ENCODE results near the gene SEC24B.

The SEC24B gene

DNA sequence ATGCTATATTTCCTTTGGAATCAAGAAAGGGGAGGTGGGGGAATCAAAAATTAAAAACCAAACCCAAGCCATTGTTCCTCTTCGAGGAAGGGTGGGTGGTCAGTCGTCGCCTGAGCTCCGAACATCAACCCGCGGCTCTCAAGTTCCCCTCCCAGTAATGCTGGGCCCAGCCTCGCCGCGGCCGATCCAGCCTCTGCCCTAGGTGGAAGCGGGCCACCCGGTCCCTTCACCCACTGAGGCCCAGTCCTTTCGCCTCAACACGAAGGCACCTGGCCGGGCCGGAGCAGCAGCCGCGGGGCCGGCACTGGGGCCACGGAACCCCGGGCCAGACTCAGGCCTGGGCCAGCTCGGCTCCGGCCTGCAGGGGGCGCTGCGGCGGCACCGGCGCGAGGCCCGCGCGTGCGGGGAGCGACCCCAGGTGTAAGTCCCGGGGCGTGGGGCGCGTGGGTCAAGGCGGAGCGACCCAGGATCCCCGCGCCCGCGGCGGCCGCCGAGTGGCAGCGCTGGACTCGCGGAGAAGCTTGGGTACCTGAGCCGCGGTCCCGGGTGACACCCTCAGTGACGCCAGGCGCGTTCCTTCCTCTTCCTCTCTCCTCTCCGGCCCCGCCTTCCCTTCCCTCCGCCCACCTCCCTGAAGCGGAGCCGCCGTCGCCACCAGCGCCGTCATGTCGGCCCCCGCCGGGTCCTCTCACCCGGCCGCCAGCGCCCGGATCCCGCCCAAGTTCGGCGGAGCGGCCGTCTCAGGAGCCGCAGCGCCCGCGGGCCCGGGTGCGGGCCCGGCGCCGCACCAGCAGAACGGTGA, at the start of gene SEC24B:
Gene SEC24B, plus strand, starts transcription at position 611 of the 802 bp plus-strand sequence. Its CDS starts 55 bp downstream, at position 666.
- H3K36me3 ChIP-seq (ENCODE audit: insufficient read depth, low read length): no peaks in the 10 kb centered on the region
- H3K4me1 ChIP-seq (ENCODE audit: insufficient read depth, low read length): peaks cover 12% of the 10 kb centered on the region
- H3K9ac ChIP-seq (ENCODE audit: low read depth, low read length): peak within 1 kb of the TSS; percentile 99
- H3K9me3 ChIP-seq (ENCODE audit: control insufficient read depth, insufficient read depth, low read length): no peaks in the 10 kb centered on the region

DNA sequence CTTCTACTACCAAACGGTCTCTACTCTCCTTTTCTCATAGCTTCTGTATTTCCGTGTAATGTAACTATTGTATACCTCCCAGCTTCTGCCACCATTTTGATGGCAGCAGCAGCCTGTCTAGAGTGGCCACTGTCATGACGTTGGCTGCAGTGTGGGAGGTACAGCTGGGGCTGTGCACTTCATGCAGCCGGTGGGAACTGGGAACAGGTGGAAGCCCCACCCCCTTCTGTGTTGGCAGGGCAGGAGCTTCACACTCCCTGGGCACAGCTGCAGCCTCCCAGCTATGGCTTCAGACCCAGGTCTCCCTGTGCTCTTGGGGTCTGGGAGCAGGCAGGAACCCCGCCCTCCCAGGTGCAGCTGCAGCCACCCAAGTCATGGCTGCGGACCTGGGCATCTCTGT, 49.8 kb upstream of the SEC24B start:
- Histone ChIP-seq H3K36me3 (ENCODE audit: insufficient read depth, low read length) (no peaks in the 10 kb centered on the region), H3K9ac (ENCODE audit: low read depth, low read length) (no peak overlapping the region), H3K4me1 (ENCODE audit: insufficient read depth, low read length) (peaks cover 20% of the 10 kb centered on the region), H3K9me3 (ENCODE audit: control insufficient read depth, insufficient read depth, low read length) (no peaks in the 10 kb centered on the region)

DNA sequence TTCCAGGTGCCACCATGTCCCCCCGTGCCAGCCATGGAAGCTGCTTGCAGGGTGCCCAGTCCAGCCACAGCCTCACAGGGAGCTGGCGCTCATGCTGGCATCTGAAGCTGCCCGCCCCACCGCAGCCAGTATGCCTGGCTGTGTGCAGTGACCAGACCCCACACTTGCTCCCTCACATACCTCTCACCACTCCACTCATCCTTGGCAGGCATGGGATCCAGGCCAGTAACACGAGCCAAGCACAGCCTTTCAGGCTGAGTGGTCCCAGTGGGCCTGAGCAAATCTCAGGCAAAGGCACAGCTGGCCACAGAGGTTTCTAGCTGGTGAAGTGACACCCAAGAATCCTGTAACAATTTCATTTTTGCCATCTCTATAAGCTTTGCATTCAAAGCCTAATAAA, 48.4 kb upstream of the SEC24B start:
- Histone ChIP-seq H3K9me3 (ENCODE audit: control insufficient read depth, insufficient read depth, low read length) (no peaks in the 10 kb centered on the region), H3K4me1 (ENCODE audit: insufficient read depth, low read length) (peaks cover 24% of the 10 kb centered on the region)

DNA sequence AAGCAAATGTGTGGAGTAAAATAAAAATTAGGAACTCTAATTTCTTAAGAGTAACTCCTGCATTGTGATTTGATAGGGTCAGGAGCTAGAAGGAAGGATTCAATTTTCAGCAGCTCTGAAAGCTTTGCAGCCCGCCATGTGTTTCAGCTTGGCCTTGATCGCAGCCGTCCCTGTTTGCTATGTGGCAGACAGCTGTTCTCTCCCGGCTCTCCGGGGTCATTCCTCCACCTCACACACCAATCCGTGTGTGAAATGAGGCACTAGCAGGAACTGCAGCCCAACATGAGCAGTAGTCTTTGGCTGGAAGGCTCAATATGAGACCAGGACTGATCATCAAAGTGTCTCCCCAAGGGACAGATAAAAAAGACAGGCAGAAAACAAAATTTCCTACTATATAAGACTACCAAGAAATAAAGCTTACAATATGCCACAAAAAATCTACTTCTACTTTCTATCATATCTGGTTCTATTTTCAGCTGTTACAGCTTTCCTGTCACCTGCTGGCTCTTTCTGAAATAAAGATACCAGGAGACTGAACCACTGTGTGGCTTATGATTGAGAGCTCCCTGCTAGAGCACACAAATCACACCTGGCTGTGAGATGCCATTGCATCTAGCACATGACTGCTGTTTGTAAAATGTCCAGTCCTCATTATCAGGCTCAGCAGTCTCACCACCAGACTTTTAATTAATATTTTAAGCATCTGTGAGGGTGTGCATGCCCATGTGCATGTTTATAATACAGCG, 44.1 kb upstream of the SEC24B start:
- Histone ChIP-seq H3K4me1 (ENCODE audit: insufficient read depth, low read length) (peaks cover 24% of the 10 kb centered on the region), H3K36me3 (ENCODE audit: insufficient read depth, low read length) (no peaks in the 10 kb centered on the region), H3K9ac (ENCODE audit: low read depth, low read length) (no peak overlapping the region), H3K9me3 (ENCODE audit: control insufficient read depth, insufficient read depth, low read length) (no peaks in the 10 kb centered on the region)

More for the DNA sequence above, 48.4 kb upstream of the SEC24B start:
- no peak overlapping the region for H3K9ac ChIP-seq (ENCODE audit: low read depth, low read length)
- no peaks in the 10 kb centered on the region for H3K36me3 ChIP-seq (ENCODE audit: insufficient read depth, low read length)

DNA sequence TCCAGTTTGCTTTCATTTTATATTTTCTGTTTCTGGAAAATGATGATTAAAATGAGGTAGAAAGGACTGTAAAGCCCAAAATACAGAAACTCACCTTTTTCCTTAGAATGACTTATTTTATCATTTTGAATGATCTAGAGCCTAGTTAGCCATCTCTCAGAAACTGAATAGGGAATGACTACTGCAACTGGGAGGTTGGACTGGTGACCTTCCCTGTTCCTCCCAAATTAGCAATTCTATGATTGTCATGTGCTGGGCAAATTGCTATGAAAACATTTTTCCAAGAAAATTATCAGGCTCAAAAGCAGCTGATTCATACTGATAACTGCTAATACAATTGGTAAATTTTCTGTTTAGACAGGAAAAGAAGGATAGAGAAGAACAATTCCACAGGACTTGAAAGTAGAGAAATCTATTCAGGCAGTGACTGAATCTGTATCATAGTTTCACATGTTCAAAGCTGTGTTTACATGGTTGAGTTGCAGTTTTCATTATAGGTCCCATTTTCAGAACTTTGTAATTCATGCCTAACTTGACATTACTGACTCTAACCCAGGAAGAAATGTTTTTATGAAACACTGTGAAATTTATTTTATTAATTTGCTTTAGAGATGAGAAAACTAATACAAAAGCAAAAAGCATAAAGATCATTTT, 43.4 kb upstream of the SEC24B start:
- no peaks in the 10 kb centered on the region for H3K36me3 ChIP-seq (ENCODE audit: insufficient read depth, low read length)
- H3K4me1 ChIP-seq (ENCODE audit: insufficient read depth, low read length): peaks cover 24% of the 10 kb centered on the region
- H3K9ac ChIP-seq (ENCODE audit: low read depth, low read length): no peak overlapping the region
- no peaks in the 10 kb centered on the region for H3K9me3 ChIP-seq (ENCODE audit: control insufficient read depth, insufficient read depth, low read length)

DNA sequence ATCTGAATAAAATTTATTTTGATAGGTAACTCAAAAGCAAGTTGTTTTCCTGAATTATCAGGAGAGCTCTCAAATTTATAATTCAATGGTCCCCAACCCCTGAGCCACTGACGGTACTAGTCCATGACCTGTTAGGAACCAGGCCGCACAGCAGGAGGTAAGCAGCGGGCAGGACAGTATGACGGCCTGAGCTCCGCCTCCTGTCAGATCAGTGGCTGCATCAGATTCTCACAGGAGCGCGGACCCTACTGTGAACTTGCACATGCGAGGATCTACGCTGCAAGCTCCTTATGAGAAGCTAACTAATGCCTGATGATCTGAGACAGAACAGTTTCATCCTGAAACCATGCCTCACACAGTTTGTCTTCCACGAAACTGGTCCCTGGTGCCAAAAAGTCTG, 37.9 kb upstream of the SEC24B start:
- Histone ChIP-seq H3K9ac (ENCODE audit: low read depth, low read length) (no peak overlapping the region), H3K36me3 (ENCODE audit: insufficient read depth, low read length) (no peaks in the 10 kb centered on the region), H3K4me1 (ENCODE audit: insufficient read depth, low read length) (peaks cover 4% of the 10 kb centered on the region; the same call in 1 of the 2 replicates), H3K9me3 (ENCODE audit: control insufficient read depth, insufficient read depth, low read length) (no peaks in the 10 kb centered on the region)

DNA sequence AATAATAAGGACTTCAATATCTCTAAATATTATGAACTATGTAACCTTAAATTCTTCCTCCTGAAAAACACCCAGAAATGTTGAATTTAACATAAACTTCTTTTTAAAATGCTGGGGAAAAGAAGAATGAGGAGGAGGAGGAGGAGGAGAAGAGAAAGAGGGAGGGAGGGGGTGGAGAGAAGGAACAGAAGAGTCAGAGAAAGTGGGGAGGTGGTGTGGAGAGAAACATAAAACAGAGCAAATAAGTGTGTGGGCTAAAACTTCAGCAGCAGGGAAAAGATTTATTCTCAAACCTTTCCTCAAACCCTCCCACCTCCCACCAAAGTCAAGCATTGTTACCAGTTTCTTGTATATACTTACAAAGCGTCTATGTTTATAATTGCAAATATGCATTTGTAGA, 34.7 kb upstream of the SEC24B start:
- Histone ChIP-seq H3K36me3 (ENCODE audit: insufficient read depth, low read length) (no peaks in the 10 kb centered on the region), H3K9me3 (ENCODE audit: control insufficient read depth, insufficient read depth, low read length) (no peaks in the 10 kb centered on the region), H3K9ac (ENCODE audit: low read depth, low read length) (no peak overlapping the region), H3K4me1 (ENCODE audit: insufficient read depth, low read length) (peaks cover 4% of the 10 kb centered on the region; the same call in 1 of the 2 replicates)

DNA sequence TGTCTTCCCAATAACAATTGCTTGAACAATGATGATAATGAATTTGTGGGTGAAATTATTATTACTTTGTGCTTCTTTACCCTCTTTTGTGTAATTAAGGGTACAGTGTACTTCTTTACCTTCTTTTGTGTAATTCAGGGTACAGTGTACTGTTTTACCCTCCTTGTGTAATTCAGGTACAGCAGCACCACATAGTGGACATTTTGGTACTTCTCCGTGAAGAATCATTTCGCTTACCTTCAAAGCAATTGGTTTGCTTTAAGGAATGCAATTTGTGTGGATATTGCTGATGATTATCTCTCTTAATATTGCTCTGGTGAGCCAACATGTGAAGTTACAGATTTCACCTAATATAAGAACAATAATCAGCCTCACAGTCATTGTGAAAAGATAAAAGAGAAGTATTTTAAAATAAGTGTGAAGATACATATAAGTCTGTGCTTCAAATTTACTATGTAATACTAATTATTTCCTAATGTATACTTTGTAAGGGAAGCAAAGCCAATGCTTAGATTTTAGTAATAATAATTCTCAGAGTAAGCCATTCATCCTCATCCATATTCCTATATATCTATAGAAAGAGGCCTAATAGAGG, 27.2 kb upstream of the SEC24B start:
- Histone ChIP-seq H3K9ac (ENCODE audit: low read depth, low read length) (no peak overlapping the region), H3K4me1 (ENCODE audit: insufficient read depth, low read length) (peaks cover 37% of the 10 kb centered on the region), H3K9me3 (ENCODE audit: control insufficient read depth, insufficient read depth, low read length) (no peaks in the 10 kb centered on the region), H3K36me3 (ENCODE audit: insufficient read depth, low read length) (no peaks in the 10 kb centered on the region)

DNA sequence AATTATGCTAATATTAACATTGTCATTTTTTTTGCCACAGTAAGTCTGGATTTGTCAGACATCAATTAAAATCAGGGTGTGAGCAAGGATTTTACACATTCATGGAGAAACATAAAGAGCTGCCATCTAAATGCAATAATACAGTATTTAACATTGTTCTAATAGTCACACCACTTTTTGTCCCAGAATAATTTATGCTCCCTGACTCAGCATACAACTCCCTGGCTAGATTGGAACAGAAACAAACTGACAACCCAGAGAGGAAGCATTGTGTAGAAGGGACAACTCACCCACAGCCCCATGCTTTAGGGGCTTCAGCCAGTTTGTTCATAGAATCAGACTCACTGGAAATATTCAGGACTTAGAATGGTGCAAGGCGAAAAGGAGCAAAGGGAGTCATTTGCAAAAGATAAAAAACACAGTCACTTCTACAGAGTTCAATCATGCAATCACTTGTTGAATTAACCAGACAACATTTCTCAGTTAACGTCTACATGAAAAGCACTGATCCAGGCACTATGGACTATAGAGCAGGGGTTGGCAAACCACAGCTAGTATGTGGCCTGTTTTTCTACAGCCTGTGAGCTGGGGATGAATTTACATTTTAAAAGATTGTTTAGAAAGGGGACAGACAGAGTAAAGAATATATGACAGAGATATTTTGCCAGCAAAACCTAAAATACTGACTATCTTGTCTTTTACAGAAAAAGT, 26.4 kb upstream of the SEC24B start:
- H3K4me1 ChIP-seq (ENCODE audit: insufficient read depth, low read length): peaks cover 37% of the 10 kb centered on the region
- no peaks in the 10 kb centered on the region for H3K9me3 ChIP-seq (ENCODE audit: control insufficient read depth, insufficient read depth, low read length)
- H3K9ac ChIP-seq (ENCODE audit: low read depth, low read length): no peak overlapping the region
- no peaks in the 10 kb centered on the region for H3K36me3 ChIP-seq (ENCODE audit: insufficient read depth, low read length)

DNA sequence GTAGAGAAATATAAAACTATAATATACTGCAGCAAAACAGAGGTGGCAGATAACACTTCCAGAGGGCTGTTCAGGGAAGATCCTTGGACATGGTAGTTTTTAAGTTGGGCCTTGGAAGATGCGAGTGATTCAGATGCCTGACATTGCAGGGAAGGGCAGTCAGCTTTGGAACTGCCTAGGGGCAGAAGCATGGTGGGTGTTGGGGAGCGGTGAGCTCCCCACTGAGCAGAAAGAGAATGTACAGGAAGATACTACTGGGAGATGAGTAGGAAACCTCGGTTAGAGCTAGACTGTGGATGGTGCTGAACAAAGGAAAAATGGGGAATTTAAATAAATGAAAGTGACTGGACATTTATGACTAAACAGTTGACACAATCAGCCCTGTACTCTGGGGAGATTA, 24.9 kb upstream of the SEC24B start:
- H3K36me3 ChIP-seq (ENCODE audit: insufficient read depth, low read length): no peaks in the 10 kb centered on the region
- peaks cover 44% of the 10 kb centered on the region for H3K4me1 ChIP-seq (ENCODE audit: insufficient read depth, low read length)
- H3K9ac ChIP-seq (ENCODE audit: low read depth, low read length): no peak overlapping the region
- no peaks in the 10 kb centered on the region for H3K9me3 ChIP-seq (ENCODE audit: control insufficient read depth, insufficient read depth, low read length)

DNA sequence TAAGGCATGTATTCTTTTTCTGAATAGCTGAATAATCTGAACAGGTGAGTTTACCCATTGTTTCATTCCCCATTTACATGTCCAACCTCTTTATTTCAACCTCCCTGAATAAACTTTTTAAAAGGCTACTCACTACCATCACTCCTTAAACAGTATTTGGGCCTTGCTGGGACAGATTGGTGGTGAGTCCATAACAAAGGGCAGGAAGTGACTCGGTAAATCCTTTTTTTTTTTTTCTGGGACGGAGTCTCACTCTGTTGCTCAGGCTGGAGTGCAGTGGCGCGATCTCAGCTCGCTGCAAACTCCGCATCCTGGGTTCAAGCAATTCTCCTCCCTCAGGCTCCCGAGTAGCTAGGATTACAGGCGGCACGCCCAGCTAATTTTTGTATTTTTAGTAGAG, 23.4 kb upstream of the SEC24B start:
- H3K9me3 ChIP-seq (ENCODE audit: control insufficient read depth, insufficient read depth, low read length): no peaks in the 10 kb centered on the region
- no peaks in the 10 kb centered on the region for H3K36me3 ChIP-seq (ENCODE audit: insufficient read depth, low read length)
- no peak overlapping the region for H3K9ac ChIP-seq (ENCODE audit: low read depth, low read length)
- peaks cover 54% of the 10 kb centered on the region for H3K4me1 ChIP-seq (ENCODE audit: insufficient read depth, low read length)

DNA sequence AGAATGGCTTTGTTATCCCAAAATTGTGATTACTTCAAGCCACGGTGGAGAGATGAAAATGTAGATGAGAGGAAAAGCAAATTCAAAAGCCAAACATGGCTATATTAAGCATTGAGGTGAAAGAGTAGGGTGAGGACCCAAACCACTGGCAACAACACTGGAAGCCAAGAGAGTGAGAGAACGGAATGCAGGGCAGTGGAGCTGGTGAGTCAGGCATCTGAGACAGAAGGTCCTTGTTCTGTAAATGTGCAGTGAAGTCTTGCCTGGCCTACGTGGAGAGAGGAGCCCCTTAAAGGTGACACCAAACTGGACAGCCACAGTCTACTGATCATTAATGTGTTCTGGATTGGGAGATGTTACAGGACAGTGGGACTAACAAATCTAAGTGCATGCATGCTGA, 22.8 kb upstream of the SEC24B start:
- H3K9ac ChIP-seq (ENCODE audit: low read depth, low read length): no peak overlapping the region
- H3K4me1 ChIP-seq (ENCODE audit: insufficient read depth, low read length): peaks cover 56% of the 10 kb centered on the region
- no peaks in the 10 kb centered on the region for H3K36me3 ChIP-seq (ENCODE audit: insufficient read depth, low read length)
- H3K9me3 ChIP-seq (ENCODE audit: control insufficient read depth, insufficient read depth, low read length): no peaks in the 10 kb centered on the region

DNA sequence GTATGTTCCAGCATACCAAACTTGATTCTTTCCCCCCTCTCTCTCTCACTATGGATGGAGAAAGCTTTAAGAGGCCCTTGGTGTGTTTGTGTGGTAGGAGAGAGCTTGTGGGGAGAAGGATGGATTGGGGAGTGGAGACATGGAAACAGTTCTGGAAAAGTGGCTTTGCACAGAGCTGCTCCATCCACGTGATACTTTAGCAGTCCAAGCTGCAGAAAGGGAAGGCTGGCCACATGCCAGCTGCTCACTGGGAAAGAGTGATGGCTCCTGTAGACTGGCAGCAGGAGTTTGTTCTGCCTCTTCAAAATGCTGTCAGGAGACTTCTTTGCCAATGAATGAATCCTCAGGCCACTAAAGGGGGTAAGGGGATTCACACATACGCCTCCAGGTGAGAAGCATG, 21.7 kb upstream of the SEC24B start:
- Histone ChIP-seq H3K4me1 (ENCODE audit: insufficient read depth, low read length) (peaks cover 51% of the 10 kb centered on the region), H3K9ac (ENCODE audit: low read depth, low read length) (no peak overlapping the region), H3K36me3 (ENCODE audit: insufficient read depth, low read length) (no peaks in the 10 kb centered on the region), H3K9me3 (ENCODE audit: control insufficient read depth, insufficient read depth, low read length) (no peaks in the 10 kb centered on the region)

DNA sequence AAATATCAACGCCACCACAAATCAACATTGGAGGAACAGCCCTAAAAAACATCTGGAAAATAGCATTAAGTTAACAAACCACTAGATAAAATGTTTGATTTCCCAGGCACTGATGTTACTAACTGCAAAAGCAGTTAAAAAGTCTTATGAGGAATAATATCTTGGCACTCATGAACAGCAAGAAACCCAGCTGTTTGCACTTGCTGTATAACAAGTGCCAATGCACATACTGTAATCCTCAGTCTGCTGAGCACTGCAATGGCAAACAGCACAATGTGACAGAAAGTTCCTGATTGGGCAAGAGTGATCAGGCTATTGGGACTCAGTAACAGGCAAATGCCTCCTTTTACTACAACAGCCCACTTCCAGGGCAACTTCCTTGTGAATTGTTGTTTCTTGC, 20.8 kb upstream of the SEC24B start:
- H3K4me1 ChIP-seq (ENCODE audit: insufficient read depth, low read length): peaks cover 44% of the 10 kb centered on the region
- no peak overlapping the region for H3K9ac ChIP-seq (ENCODE audit: low read depth, low read length)
- no peaks in the 10 kb centered on the region for H3K36me3 ChIP-seq (ENCODE audit: insufficient read depth, low read length)
- no peaks in the 10 kb centered on the region for H3K9me3 ChIP-seq (ENCODE audit: control insufficient read depth, insufficient read depth, low read length)
